ENCODE results near the gene OTUB1. TPM values are rescaled to one million over a fixed set of nuclear protein-coding genes. Genes with fewer than 3 reads are reported as not detected.
A peak's percentile ranks its signal among the peaks of the same experiment; 100 is the strongest.

The OTUB1 gene
- total and polyA plus RNA-seq, 2 donors from 2014 or later: 69.0 to 118 TPM

DNA sequence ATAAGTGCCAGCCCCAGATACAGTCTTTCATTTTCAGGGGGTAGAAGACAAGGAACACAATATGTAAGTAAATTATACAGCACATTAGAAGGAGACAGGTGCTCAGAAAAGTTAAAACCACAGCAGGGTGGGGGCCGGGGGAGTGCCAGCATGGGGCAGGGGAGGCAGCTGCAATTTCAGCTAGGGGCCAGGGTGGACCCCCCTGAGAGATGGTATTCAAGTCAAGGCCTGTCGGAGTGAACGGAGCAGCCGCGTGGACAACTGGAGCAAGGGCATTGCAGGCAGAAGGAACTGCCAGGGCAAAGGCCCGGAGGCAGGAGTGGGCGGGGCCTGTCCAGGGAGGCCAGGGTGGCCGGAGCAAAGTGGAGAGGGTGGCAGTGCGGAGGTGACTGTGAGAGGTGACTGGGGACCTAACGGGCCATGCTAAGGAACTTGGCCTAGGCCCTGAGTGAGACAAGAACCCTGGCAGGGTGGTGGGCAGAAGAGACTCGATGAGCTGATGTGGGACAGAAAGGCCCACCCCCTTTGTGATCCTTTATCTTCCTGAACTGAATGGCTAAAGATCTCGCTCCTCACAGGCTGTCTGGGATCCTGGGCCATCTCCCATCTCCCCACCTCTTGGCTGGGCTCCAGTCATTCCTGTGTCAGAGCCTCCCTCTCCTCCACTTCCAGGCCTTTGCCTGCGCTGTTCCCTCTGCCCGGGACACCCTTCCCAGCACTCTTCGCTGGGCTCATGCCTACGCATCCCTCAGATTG, 27.1 kb downstream of the OTUB1 start:
- no peaks in the 10 kb centered on the region for H3K36me3 ChIP-seq (ENCODE audit: control insufficient read depth in 2 of 3, insufficient read depth in 3 of 3, low read length in 3 of 3)
- DNase-seq (peak in 1 of 5 donors; percentile 53), FAIRE-seq (no peak)
- no peaks in the 10 kb centered on the region for H3K9me3 ChIP-seq (ENCODE audit: control insufficient read depth in 2 of 3, insufficient read depth in 1 of 3, low read length in 3 of 3)
- intact Hi-C loops (cut with DNase I): no loop called here
- no peak overlapping the region for H3K9ac ChIP-seq (ENCODE audit: low read length in 3 of 3)
- no peak overlapping the region for H3K4me3 ChIP-seq (ENCODE audit: low read length in 3 of 3)
- H3K27ac ChIP-seq (ENCODE audit: low read depth in 2 of 2, low read length in 2 of 2): no peak overlapping the region
- H3K4me1 ChIP-seq (ENCODE audit: control insufficient read depth in 2 of 3, insufficient read depth in 2 of 3, low read depth in 1 of 3, low read length in 3 of 3): peaks cover 0 to 6% (median 0%) of the 10 kb centered on the region in 3 donors
- TF ChIP-seq, protein P1, sequence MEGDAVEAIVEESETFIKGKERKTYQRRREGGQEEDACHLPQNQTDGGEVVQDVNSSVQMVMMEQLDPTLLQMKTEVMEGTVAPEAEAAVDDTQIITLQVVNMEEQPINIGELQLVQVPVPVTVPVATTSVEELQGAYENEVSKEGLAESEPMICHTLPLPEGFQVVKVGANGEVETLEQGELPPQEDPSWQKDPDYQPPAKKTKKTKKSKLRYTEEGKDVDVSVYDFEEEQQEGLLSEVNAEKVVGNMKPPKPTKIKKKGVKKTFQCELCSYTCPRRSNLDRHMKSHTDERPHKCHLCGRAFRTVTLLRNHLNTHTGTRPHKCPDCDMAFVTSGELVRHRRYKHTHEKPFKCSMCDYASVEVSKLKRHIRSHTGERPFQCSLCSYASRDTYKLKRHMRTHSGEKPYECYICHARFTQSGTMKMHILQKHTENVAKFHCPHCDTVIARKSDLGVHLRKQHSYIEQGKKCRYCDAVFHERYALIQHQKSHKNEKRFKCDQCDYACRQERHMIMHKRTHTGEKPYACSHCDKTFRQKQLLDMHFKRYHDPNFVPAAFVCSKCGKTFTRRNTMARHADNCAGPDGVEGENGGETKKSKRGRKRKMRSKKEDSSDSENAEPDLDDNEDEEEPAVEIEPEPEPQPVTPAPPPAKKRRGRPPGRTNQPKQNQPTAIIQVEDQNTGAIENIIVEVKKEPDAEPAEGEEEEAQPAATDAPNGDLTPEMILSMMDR (IDR thresholded peaks at IDR 0.05; ENCODE audit: borderline replicate concordance, extremely low read depth, insufficient read depth): no peak
- H3K27me3 ChIP-seq (ENCODE audit: control insufficient read depth, insufficient read depth, low read length): no peaks in the 10 kb centered on the region

DNA sequence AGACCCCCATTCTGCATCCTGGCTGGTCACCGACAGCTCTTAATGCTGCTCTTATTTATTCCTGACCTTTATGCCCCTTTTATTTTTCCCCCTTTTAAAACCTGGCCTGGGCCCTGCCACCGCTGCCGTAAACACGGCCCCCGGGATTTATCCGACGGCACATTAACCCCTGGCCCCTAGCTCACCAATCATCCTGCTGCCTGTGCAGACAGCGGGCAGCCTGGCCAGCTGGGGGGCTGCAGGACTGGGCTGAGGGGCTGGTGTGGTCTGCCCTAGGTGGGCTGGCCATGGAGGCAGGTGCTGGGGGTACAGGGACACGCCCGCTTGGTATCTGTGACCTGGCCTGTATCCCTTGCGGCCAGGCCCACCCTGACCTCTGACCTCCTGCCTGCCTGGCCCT, 28.1 kb downstream of the OTUB1 start:
- FAIRE-seq: no peak
- intact Hi-C loops (cut with DNase I): no loop called here
- peaks cover 0 to 14% (median 0%) of the 10 kb centered on the region in 3 donors for H3K4me1 ChIP-seq (ENCODE audit: control insufficient read depth in 2 of 3, insufficient read depth in 2 of 3, low read depth in 1 of 3, low read length in 3 of 3)
- H3K9ac ChIP-seq (ENCODE audit: low read length in 3 of 3): no peak overlapping the region
- peak in 4 of 5 donors; percentile 62 to 80 (median 75) for DNase-seq
- TF ChIP-seq, protein P1 (IDR thresholded peaks at IDR 0.05; ENCODE audit: borderline replicate concordance, extremely low read depth, insufficient read depth): no peak
- H3K27ac ChIP-seq (ENCODE audit: low read depth in 2 of 2, low read length in 2 of 2): no peak overlapping the region
- no peaks in the 10 kb centered on the region for H3K36me3 ChIP-seq (ENCODE audit: control insufficient read depth in 2 of 3, insufficient read depth in 3 of 3, low read length in 3 of 3)
- H3K4me3 ChIP-seq (ENCODE audit: low read length in 3 of 3): no peak overlapping the region
- H3K9me3 ChIP-seq (ENCODE audit: control insufficient read depth in 2 of 3, insufficient read depth in 1 of 3, low read length in 3 of 3): no peaks in the 10 kb centered on the region
- no peaks in the 10 kb centered on the region for H3K27me3 ChIP-seq (ENCODE audit: control insufficient read depth, insufficient read depth, low read length)

DNA sequence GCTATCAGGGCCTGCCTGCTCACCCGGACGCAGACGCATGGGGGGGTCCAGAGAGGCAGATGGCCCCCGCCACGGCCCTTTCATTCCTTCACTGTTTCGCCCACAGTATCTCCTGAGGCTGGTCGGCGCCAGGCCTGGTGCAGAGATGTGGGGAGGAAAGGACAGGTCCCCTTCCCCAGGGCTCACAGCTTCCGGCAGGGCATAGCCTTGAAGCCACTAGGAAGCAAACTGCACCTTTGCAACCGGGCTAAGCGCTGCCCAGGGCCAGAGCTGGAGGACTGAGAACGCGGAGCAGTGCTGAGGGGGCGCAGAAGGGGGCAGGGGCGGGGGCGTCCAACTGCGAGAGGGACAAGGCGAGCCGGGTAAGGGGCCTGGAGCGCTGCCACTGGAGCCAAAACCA, 29.3 kb downstream of the OTUB1 start:
- Histone ChIP-seq H3K36me3 (ENCODE audit: control insufficient read depth in 2 of 3, insufficient read depth in 3 of 3, low read length in 3 of 3) (no peaks in the 10 kb centered on the region), H3K9ac (ENCODE audit: low read length in 3 of 3) (no peak overlapping the region), H3K4me3 (ENCODE audit: low read length in 3 of 3) (no peak overlapping the region), H3K27me3 (ENCODE audit: control insufficient read depth, insufficient read depth, low read length) (no peaks in the 10 kb centered on the region), H3K27ac (ENCODE audit: low read depth in 2 of 2, low read length in 2 of 2) (no peak overlapping the region), H3K4me1 (ENCODE audit: control insufficient read depth in 2 of 3, insufficient read depth in 2 of 3, low read depth in 1 of 3, low read length in 3 of 3) (peaks cover 0 to 18% (median 4%) of the 10 kb centered on the region in 3 donors), H3K9me3 (ENCODE audit: control insufficient read depth in 2 of 3, insufficient read depth in 1 of 3, low read length in 3 of 3) (no peaks in the 10 kb centered on the region)
- TF ChIP-seq, protein P1 (IDR thresholded peaks at IDR 0.05; ENCODE audit: borderline replicate concordance, extremely low read depth, insufficient read depth): no peak
- no peak for DNase-seq
- intact Hi-C loops (cut with DNase I): no loop called here
- FAIRE-seq: no peak
